Measurements from ENCODE around the gene BEND7. TPM values are rescaled to one million over a fixed set of nuclear protein-coding genes. Genes with fewer than 3 reads are reported as not detected.

The BEND7 gene
- total RNA-seq, 2 donors from 2014 or later = 10.1 to 44.5 TPM

GRCh38 chr10:13457958-13458686 lies 70.7 kb downstream of the BEND7 start:
- no peaks in the 10 kb centered on the region for H3K4me1 ChIP-seq (replicated peaks)

GRCh38 chr10:13453896-13454295 lies 74.9 kb downstream of the BEND7 start:
- Histone ChIP-seq H3K9me3 (no peaks in the 10 kb centered on the region), H3K36me3 (no peaks in the 10 kb centered on the region), H3K4me1 (replicated peaks) (no peaks in the 10 kb centered on the region), H3K27ac (no peak overlapping the region), H3K4me3 (no peak overlapping the region), H3K27me3 (replicated peaks; ENCODE audit: insufficient read depth) (no peaks in the 10 kb centered on the region)
- intact Hi-C loops (cut with DNase I) = no loop called here
- WGBS = 71% methylated on average over 8 of the region's 8 CpGs
- TF ChIP-seq POLR2AphosphoS5 (IDR thresholded peaks at IDR 0.05) (no peak), POLR2A (IDR thresholded peaks at IDR 0.05) (no peak), CTCF (IDR thresholded peaks at IDR 0.05) (no peak)
- DNase-seq (ENCODE audit: low spot score) = no peak

More at GRCh38 chr10:13457958-13458686, 70.7 kb downstream of the BEND7 start:
- Histone ChIP-seq H3K9me3 (no peaks in the 10 kb centered on the region), H3K27ac (no peak overlapping the region), H3K36me3 (no peaks in the 10 kb centered on the region), H3K27me3 (replicated peaks; ENCODE audit: insufficient read depth) (no peaks in the 10 kb centered on the region), H3K4me3 (no peak overlapping the region)
- intact Hi-C loops (cut with DNase I) = no loop called here
- TF ChIP-seq CTCF (IDR thresholded peaks at IDR 0.05) (no peak), POLR2AphosphoS5 (IDR thresholded peaks at IDR 0.05) (no peak), POLR2A (IDR thresholded peaks at IDR 0.05) (no peak)
- no peak for DNase-seq (ENCODE audit: low spot score)
- 76% methylated on average over 13 of the region's 13 CpGs for WGBS

- no peak for TF ChIP-seq POLR2A (IDR thresholded peaks at IDR 0.05)
- no peak for TF ChIP-seq CTCF (IDR thresholded peaks at IDR 0.05)
- no peak for TF ChIP-seq POLR2AphosphoS5 (IDR thresholded peaks at IDR 0.05)
- no peaks in the 10 kb centered on the region for H3K36me3 ChIP-seq
- no peak overlapping the region for H3K4me3 ChIP-seq
- no peaks in the 10 kb centered on the region for H3K27me3 ChIP-seq (replicated peaks; ENCODE audit: insufficient read depth)
- WGBS = 88% methylated on average over 4 of the region's 4 CpGs
- no peaks in the 10 kb centered on the region for H3K4me1 ChIP-seq (replicated peaks)
- intact Hi-C loops (cut with DNase I) = no loop called here
- H3K9me3 ChIP-seq = no peaks in the 10 kb centered on the region
- no peak for DNase-seq (ENCODE audit: low spot score)
- H3K27ac ChIP-seq = no peak overlapping the region
Measured at GRCh38 chr10:13450069-13450468, 78.7 kb downstream of the BEND7 start.

- 86% methylated on average over 7 of the region's 7 CpGs for whole genome bisulfite sequencing
- no peak for DNase-seq (ENCODE audit: low spot score)
- Histone ChIP-seq H3K4me3 (no peak overlapping the region), H3K27ac (no peak overlapping the region), H3K36me3 (no peaks in the 10 kb centered on the region), H3K27me3 (replicated peaks; ENCODE audit: insufficient read depth) (no peaks in the 10 kb centered on the region), H3K9me3 (no peaks in the 10 kb centered on the region), H3K4me1 (replicated peaks) (no peaks in the 10 kb centered on the region)
- TF ChIP-seq CTCF (IDR thresholded peaks at IDR 0.05) (no peak), POLR2A (IDR thresholded peaks at IDR 0.05) (no peak), POLR2AphosphoS5 (IDR thresholded peaks at IDR 0.05) (no peak)
- intact Hi-C loops (cut with DNase I) = no loop called here
Measured at GRCh38 chr10:13449296-13449695, 79.5 kb downstream of the BEND7 start.

GRCh38 chr10:13448216-13448615 lies 80.6 kb downstream of the BEND7 start:
- no peaks in the 10 kb centered on the region for H3K36me3 ChIP-seq
- TF ChIP-seq CTCF (IDR thresholded peaks at IDR 0.05) = no peak
- TF ChIP-seq POLR2AphosphoS5 (IDR thresholded peaks at IDR 0.05) = no peak
- TF ChIP-seq POLR2A (IDR thresholded peaks at IDR 0.05) = no peak
- H3K4me1 ChIP-seq (replicated peaks) = no peaks in the 10 kb centered on the region
- intact Hi-C loops (cut with DNase I) = no loop called here
- H3K27ac ChIP-seq = no peak overlapping the region
- H3K4me3 ChIP-seq = no peak overlapping the region
- no peak for DNase-seq (ENCODE audit: low spot score)
- 97% methylated on average over 8 of the region's 8 CpGs for WGBS
- H3K27me3 ChIP-seq (replicated peaks; ENCODE audit: insufficient read depth) = no peaks in the 10 kb centered on the region
- H3K9me3 ChIP-seq = no peaks in the 10 kb centered on the region
